ENCODE measurements around the gene TTLL6.

DNA sequence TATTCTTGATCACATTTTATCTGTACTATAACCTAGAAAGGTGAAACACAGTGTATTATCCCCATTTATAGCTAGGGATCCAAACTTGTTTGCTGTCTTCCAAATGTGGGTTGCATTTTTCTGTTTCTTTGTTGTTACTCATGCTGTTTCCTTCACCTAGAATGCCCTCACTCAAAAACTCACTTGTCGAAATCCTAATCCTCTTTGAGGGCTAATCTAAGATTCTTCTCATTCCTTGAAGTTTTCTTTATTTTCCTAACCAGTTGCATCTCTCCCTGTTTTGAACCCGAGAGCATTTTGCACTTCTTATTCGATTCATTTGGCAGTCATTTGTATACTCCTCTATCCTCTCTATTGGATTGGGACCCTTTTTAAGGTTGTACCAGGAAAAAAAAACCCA, 23.4 kb upstream of the TTLL6 start:
- TF ChIP-seq MAFK (IDR thresholded peaks at IDR 0.05; ENCODE audit: partially characterized antibody) = no peak
- TF ChIP-seq, protein P1, sequence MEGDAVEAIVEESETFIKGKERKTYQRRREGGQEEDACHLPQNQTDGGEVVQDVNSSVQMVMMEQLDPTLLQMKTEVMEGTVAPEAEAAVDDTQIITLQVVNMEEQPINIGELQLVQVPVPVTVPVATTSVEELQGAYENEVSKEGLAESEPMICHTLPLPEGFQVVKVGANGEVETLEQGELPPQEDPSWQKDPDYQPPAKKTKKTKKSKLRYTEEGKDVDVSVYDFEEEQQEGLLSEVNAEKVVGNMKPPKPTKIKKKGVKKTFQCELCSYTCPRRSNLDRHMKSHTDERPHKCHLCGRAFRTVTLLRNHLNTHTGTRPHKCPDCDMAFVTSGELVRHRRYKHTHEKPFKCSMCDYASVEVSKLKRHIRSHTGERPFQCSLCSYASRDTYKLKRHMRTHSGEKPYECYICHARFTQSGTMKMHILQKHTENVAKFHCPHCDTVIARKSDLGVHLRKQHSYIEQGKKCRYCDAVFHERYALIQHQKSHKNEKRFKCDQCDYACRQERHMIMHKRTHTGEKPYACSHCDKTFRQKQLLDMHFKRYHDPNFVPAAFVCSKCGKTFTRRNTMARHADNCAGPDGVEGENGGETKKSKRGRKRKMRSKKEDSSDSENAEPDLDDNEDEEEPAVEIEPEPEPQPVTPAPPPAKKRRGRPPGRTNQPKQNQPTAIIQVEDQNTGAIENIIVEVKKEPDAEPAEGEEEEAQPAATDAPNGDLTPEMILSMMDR (IDR thresholded peaks at IDR 0.05) = no peak
- TF ChIP-seq HOXA7 (CRISPR knock-in tag; IDR thresholded peaks at IDR 0.05) = no peak
- TF ChIP-seq POLR2A (IDR thresholded peaks at IDR 0.05; ENCODE audit: low read length) = no peak
- TF ChIP-seq, protein P2, sequence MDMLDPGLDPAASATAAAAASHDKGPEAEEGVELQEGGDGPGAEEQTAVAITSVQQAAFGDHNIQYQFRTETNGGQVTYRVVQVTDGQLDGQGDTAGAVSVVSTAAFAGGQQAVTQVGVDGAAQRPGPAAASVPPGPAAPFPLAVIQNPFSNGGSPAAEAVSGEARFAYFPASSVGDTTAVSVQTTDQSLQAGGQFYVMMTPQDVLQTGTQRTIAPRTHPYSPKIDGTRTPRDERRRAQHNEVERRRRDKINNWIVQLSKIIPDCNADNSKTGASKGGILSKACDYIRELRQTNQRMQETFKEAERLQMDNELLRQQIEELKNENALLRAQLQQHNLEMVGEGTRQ (IDR thresholded peaks at IDR 0.05) = no peak
- no peak for TF ChIP-seq TFCP2L1 (CRISPR knock-in tag; IDR thresholded peaks at IDR 0.05)
- TF ChIP-seq FOSL2 (IDR thresholded peaks at IDR 0.05) = no peak
- no peak for TF ChIP-seq FOSL2 (CRISPR knock-in tag; IDR thresholded peaks at IDR 0.05)
- no peak for TF ChIP-seq SMC3 (IDR thresholded peaks at IDR 0.05)
